ENCODE results near the gene FAM171A2. TPM values are rescaled to one million over a fixed set of nuclear protein-coding genes. Genes with fewer than 3 reads are reported as not detected.
"Not testable (repeated sequence)": the region's sequence is repeated elsewhere in the genome, so short reads cannot be mapped to it uniquely, and the experiment has no call there.

FAM171A2 gene
- 3.4 TPM for total RNA-seq

DNA sequence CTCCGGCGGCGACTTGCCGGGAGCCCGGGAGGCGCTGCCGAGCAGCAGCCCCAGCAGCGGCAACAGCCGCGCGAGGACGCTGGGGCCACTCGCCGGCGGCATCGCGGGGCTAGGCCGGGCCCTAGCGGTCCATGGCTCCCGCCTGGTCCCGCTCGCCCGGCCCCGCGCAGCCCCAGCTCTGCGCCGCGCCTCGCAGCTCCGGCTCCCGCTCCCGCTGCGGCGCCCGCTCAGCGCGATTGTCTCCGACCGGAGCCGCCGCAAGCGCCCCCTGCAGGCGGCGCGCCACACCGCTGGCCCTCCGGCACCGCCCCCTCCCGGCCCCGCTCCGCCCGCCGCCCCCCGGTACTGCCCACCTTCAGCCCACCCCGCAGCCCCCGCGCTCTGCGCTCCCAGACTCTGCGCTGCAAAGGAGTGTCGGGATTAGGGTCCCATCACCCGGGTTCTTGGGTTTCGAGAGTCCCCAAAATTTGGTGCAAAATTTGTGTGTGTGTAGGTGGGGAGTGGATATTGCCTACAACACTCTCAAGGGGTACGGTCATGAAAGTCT, at the start of gene FAM171A2:
Gene FAM171A2, minus strand, starts transcription at position 241 of the 547 bp plus-strand sequence. Its CDS starts 139 bp downstream, at position 102.
- peak; percentile 38 for DNase-seq

DNA sequence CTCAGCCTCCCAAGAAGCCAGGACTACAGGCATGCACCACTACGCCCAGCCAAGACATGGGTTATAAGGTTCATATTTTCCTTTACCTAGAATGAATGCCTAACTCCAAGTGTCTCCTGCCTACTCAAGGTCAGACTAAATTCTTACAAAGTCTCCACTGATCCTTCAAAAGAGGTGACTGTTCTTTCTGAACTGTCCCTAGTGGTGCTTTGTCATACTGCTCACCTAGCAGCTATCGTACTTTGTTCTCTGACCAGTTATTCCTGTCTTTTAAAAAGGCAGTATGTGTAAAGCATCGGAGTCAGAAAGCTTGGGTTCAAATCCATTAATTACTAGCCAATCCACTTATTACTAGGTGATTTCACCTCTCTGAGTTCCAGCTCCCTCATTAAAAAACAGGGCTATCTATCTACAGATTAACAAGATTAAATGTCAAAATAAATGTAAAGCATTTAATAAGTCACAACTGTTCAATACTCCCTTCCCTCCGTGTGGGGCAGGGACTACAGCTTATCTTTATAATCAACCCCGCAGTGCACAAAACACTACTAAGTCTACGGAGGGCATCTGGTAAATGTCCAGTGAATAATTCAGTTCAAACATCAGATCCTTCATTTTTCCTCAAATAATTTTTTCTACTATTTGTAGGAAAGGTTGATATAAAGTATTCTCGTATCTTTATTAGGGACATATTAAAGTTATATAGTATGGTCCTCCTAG, 45.8 kb upstream of the FAM171A2 start:
- no peak for DNase-seq

DNA sequence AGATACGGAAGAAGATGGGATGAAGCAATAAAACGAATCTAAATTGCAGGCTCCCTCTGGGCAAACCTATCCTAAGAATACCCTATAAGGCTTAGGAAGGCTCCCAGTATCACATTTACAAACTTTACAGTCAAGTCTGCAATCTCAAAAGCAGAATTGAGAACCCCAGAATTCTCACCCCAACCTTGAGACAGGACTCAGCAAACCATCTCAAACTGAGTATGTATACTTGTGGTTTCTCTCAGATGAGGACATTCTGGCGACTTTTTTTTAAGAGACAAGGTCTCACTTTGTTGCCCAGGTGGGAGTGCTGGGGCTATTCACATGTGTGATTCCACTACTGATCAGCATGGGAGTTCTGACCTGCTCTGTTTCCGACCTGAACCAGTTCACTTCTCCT, 45.1 kb upstream of the FAM171A2 start:
- no peak for DNase-seq

DNA sequence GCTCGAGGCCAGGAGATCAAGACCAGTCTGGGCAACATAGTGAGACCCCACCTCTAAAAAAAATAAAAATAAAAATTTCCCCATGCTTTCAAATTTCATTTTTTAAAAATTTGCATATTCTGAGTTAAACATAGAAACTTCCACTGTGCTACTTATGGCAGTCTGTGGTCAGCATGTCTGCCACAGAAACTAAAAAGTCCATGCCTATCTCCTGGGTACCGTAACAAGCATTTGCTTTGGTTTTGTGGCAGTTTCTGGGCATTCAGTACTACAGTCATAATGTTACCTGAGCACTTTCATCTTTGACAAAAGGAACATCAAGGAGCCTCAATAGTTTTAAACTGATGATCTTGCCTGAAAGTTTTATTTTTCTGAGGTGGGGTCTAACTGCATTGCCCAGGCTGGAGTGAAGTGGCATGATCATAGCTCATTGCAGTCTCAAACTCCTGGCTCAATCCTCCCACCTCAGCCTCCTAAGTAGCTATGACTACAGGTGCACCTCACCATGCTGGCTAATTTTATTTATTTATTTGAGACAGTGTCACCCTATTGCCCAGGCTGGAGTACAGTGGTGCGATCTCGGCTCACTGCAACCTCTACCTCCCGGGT, 39.0 kb upstream of the FAM171A2 start:
- no peak for DNase-seq

DNA sequence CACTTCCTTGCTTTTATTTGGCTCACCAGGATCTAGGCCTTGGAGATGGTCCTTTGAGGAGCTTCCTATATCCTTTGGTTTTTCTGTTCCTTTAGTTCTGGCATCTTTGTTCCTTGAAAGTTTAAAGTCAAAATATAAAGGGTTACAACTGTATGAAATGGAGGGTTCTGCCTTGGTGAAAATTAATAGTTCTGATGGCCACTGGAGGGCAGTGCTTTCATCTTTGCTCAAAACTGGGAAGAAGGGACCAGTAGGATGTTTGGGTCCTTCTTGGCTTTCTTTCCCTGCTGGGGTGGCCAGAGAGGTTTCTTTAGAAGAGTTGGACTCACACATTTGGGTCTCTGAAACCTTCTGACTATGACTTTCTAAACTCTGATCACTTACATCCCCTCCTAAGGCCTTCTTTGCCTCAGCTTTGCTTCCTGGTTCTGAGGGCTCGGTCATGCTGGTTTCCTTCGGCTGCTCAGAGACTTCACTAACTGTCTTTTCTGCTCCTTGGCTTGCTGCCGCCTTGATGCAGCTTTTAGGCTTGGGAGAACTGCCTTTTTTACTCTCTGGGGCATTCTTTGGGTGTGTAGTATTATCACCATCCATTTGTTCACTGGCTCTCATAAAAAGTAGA, 36.7 kb upstream of the FAM171A2 start:
- DNase-seq, result no peak

DNA sequence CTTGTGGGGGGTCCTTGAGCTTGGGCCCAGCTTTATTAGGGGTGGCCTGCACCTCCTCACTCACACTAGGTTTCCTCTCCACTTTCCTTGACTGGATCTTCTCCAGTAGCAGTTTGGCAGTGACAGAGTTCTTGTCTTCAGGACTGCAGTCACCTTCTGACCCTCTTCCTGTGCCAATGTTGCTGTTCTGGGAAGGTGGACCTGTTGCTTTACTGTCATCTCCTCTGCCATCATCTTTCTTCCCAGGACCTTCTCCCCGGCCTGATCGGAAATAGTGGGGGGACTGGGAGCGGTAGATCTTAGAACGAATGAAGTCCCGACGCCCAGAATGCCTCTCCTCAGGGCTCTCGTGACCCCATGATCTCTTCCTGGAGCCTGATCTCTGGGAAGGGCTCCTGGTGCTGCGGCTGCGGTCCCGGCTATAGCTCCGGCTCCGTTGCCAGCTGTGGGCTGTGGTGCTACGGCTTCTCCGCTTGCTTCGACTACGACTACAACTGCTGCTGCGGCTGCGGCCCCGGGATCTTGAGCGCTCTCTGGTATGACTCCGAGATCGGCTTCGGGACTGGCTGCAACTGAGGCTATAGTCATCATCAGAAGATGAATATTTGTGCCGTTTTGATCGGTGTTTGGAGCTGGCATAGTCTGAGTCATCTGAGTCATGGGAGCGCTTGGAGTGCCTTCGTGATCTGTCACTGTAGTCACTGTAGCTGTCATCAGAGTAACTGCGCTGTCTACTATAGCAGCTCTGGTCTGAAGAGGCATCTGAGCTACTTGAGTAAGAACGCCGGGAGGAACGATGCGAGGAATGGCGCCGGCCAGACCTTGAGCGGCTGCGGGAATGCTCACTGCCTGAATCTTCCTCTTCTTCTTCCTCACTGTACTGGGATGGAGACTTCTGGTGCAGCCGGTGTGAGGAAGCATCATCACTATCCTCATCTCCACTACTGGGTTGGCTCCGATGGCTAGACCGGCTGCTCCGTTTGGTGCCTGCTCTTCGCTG, 35.3 kb upstream of the FAM171A2 start:
- no peak for DNase-seq

DNA sequence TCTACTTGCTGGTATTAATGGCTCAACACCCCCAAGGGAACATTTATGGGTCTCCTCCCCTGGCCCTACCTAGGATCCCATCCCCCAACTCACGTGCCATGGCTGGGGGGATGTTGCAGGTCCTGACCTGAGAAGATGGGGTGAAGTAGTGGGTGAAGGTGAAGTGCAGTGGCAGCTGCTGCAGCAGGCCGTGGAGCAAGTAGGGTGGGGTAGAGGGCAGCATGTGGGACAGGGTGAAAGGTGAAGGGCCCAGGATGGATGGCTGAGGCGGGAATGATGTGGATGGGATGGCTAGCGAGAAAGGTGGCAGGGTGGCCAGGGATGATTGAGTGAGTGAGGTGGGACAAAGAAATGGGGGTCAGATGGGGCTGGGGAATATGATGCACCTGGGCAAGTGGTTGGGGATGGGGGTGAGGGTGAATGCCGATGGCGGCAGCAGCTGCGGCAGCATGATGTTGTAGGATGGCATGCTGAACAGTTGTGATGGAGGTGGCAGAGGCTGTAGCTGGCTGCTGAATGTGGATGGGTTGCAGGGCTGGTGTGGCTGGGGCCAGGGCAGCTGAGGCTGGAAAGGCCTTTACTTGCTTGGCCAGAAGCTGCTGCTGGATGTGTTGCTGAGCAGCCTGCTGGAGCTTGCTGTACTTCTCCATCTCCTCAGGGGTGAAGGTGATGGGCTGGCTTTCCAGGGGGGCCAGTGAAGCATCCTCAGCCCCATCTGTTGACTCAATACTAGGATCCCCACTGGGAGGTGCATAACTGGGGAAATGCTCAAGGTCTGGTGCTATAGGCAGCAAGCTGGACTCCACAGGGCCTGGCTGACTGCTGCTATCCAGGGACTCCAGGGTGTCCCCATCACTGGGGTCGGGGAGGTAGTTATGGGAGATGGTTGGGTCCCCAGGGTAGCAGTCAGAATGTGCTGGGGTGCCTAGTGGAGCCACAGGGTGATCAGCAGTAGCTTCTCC, 34.1 kb upstream of the FAM171A2 start:
- DNase-seq, result no peak

DNA sequence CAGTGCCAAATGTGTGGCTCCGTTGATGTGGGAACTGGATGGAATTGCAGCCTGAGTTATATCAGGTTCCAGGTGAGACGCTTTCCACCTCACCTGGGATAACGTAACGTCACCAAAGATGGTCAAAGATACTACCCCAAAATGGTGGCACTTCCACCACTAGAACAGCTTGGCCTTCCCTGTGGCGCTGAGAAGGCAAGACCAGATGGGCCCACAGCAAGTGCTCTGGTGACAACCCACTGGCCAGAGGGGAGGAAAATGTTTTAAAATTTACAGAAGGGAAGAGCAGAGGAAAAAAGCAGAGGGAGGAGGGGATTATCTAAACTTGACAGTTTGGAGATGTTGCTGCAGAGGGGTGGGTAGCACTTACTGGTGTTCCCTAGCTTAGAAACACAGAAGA, 33.3 kb upstream of the FAM171A2 start:
- DNase-seq, result no peak

DNA sequence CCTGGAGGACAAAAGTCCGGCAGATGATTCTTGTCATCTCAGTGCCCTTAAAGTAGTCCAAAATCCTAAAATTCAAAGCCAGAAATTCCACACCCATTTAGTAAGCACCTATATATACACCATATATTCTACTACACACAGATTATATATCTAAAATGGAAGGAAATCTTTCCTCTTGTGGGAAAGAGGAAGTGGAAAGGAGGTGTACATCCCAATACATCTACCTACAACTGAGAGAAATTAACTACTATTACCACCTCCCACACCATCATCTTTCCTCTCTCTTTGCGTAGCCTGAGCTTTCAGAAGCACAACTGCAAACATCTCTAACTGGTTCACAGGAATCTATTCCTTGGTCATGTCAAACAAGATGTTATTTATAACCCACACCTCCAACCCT, 31.2 kb upstream of the FAM171A2 start:
- no peak for DNase-seq

DNA sequence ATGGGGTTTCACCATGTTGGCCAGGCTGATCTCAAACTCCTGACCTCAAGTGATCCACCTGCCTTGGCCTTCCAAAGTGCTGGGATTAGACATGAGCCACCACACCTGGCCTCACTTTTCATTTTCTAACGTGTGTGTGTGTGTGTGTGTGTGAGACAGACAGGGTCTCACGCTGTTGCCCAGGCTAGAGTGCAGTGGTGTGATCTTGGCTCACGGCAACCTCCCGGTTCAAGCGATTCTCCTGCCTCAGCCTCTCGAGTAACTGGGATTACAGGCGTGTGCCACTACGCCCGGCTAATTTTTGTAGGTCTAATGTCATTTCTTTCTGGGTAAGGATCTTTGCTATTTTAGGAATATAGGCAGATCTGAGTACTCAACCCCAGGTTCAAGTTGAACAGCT, 30.5 kb upstream of the FAM171A2 start:
- DNase-seq, result not testable (repeated sequence)

DNA sequence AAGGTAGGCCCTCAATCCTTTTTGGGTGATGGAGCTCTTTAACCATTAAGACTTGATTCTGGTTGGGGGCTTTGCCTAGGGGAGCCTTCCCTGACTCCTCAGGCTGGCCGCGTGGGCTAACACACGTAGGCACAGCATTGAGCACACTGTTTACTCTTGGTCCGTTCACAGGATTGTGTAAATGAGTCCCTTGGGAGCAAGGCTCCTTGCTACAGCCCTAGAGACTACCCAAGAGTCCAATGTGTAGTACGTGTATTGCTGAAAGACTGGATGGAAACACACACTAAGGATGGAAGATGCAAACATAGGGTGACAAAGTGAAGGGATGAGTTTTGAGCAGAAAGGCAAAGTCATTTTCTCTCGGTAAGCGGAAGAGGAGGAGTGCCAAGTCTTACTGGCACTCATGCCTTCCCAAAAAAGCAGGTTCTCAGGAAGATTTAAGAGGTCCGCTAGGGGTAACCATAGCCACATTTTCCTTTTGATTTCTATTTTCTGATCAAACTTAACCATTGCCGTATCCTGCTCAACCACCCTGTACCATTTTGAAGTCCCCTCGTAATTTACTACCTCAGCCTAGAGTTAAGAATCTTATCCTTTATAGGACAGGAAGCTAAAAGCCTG, 26.7 kb upstream of the FAM171A2 start:
- DNase-seq, result no peak

DNA sequence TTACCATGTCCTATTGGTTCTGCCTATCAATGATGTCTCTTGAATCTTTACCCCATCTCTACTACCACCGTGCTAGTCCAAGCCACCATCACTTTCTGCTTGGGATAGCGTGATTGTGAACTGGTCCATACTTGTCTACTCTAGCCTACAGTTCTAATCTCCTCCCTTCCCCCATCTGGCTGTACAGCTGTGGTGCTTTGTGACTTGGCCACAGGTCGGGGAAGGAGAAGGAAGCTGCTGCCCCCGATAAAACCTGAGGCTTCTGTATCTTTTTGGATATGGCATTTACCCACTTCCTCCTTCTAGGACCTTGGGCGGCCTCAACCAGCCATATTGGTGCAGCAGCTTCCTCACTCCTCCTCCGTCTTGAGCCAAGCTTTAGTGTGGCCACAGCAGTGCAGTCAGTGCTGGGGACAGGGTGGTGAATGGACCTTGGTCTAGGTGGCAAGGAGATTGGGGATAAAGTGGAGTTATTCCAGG, 26.1 kb upstream of the FAM171A2 start:
- DNase-seq, result no peak

DNA sequence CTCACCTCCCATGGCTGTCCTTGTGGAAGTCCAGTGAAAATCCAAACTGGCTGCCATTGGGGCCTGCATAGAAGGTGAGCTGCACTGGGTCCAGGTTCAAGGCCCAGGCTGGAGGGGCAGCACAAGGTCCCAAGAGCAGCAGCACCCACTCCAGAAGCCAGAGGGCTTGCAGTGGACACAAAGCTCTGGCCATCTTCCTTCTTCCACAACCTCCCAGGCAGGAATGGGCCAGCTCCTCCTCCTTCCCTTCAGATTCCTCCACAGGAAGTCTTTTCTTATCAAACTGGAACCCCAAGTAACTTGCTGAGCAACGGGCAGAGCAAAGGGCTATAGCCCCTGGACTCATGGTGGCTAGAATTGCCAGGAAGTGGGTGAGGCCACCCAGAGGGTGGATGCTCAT, 25.6 kb upstream of the FAM171A2 start, which contains the start of gene ITGA2B:
Gene ITGA2B, minus strand, starts transcription at position 369 of the 400 bp plus-strand sequence. Its CDS starts 176 bp downstream, at position 193.
- no peak for DNase-seq

DNA sequence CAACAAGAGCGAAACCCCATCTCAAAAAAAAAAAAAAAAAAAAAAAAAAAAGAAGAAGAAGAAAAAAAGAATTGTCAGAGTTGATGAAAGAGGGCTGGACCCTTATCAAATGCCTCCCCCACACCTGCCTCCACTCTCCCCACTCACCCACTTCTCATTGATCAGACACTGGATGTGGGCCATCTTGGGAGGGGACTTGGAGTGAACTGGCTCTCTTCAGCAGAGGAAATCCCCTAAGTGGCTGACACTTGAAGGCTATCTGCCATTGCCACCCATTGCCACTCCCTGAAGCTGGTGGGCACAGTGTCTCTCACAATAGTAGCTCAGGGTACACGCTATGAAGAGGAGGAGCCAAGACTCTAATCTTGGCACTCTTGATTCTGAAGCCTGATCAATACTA, 24.2 kb upstream of the FAM171A2 start:
- DNase-seq, result no peak

DNA sequence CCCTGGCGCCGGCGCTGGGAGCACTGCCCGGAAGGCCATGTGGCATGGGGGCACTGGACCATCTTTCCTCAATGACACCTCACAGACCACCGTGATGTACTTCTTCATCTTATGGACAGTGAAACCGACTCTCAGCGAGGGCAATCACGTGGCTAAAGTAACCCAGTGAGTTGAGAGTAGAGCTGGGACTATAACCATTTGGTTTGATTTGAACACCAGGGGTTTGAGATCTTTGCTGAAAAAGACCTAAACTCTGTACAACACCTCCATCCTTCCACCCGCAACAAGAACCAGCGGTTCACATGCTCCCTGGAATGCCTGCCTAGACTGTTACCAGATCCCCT, 22.5 kb upstream of the FAM171A2 start:
- DNase-seq, result no peak

DNA sequence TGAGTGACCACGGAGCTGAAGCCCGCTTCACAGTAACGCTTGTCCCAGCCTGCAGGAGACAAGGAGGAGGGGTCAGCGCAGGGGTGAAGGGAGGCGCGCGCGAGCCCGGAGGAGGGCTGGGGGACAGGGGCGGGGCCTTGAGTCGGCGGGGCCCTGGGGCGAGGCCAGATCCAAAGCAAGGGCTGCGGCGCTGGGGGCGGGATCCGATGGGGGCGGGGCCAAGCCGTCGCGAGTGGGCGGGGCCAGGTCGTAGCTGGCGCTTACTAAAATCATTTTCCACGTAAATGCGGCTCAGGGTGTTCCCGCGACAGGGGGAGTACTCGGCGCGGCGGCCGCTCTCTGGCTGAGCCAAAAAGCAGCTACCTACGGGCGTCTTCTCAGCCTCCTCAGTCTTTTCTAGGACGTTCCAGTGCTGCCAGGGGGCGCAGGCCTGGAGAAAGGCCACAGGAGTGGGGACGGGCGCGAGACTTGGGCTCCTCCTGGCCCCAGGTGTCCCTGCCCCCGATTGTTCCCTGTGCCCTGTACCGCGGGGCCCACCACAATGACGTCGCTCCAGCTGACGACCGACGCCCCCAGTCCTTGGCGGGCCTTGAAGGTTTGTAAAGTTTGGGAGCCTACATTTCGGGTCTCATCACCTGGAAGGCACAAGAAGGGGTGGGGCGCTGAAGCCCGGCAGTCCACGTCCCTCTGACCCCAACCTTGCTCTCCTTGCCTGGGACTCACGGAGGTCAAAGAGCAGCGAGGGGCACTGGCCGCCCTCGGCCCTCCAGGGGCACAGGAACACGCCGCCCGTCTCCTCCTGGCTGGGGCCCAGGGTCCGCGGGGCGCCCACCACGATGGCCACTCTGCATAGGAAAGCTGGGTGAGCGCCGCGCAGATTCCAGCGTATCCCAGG, 21.9 kb upstream of the FAM171A2 start:
- peak; percentile 31 for DNase-seq

DNA sequence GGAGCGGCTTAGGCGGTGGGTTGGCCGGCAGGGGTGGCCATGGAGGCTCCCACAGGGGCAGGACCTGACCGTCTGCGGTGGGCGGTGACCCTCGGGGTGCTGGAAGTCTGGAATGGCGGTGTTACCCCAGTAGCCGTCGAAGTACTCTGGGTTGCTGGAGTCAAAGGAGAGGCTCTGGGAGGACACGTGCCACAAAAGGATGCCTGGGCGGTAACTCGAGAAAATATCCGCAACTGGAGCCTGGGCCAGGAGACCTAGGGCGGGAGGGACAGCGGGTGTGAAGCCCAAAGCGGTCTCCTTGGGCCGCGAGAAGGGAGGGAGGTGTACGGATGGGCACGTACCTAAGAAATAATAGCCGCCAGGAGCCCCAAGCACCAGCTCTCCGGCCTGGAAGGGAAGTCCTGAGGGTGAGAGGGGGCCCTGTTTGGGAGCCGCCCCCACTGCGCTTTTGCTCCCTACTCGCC, 21.2 kb upstream of the FAM171A2 start:
- no peak for DNase-seq

DNA sequence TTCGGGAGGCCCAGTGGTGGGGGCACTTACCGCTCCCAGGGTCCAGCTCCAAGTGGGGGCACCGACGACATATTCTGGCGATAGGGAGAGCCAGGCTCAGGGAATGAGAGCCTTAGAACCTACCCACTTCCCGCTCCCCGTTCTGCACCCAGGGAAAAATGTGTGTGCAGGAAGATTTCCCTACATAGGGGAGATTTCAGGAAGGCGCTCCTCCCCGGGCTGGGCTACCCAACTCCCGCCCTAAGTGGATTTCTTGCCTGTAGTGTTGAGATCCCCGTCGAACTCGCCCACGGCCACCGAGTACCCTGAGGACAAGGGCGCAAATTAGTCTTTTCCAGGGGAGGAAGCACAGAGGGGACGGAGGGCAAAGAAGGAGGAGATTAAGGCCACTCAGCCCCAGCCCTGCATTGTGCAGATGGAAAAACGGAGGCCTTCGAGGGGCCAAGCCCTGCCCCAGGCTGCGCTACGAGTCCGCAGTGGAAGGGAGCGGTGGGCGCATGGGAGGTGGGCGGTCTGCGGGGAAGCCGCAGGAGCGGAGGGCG, 20.7 kb upstream of the FAM171A2 start:
- DNase-seq, result no peak

DNA sequence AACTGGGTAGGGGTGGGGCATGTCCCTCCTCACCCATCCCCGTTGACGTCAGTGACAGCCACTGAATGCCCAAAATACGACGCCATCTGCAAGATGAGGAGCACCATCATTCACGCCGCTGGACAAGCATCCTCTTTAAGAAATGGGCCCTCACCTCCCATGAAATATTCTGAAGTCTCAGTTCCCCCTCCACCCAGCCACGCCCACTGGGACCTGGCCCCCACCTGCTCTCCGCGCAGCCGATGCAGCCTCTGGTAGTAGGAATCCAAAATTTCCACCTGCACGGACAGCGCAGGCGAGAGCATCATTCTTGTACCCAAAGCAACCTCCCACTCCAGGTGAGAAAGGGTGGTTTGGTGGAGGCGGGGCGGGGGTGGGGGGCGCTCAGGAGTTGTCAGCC, 20.2 kb upstream of the FAM171A2 start:
- no peak for DNase-seq

All from skin of body (tissue), 2 donors.